MM.1S (cell line): Measurements from ENCODE around the gene DCDC1.

Experiments
- CTCF ChIP-seq: fragments of 300-600 bp; sonication (generic); IDR thresholded peaks from 2 replicates; pipeline ENCODE4 v1.5.1; 2016; ENCODE audit warnings: antibody characterized with exemption, low read length, mixed read lengths
- EZH2 ChIP-seq: fragments of 300-600 bp; sonication (generic); optimal IDR thresholded peaks from 2 replicates; pipeline ENCODE3; 2017; ENCODE audit warnings: low read depth, mild to moderate bottlenecking, antibody characterized with exemption, low read length, mixed read lengths
- EZH2phosphoT487 ChIP-seq: fragments of 300-600 bp; sonication (generic); IDR thresholded peaks from 2 replicates; pipeline ENCODE4 v1.6.1; 2018; ENCODE audit warnings: antibody characterized with exemption, low read length

GRCh38 chr11:31030138-31030792 lies 339.3 kb downstream of the DCDC1 start:
- TF ChIP-seq CTCF (no peak), EZH2 (no peak), EZH2phosphoT487 (no peak)
